ENCODE measurements around the gene NDUFAF2.

GRCh38 chr5:60945813-60946187 is 795 bp downstream of the NDUFAF2 start:
- TF ChIP-seq CTCF (IDR thresholded peaks at IDR 0.05) (no peak), POLR2A (IDR thresholded peaks at IDR 0.05) (peak; percentile 10)

Measured in prostate gland (tissue), 2 donors.